IMR-90 (cell line): Measurements from ENCODE around the gene CTDSP2. TPM values are rescaled to one million over a fixed set of nuclear protein-coding genes. Genes with fewer than 3 reads are reported as not detected.

Source experiments
- ATAC-seq: fragments of 200-7000 bp; cut with Tn5 transposase; 2 replicates; pipeline ENCODE4 v1.9.1; 2020; ENCODE audit warnings: low read depth, mild to moderate bottlenecking, moderate library complexity
- BruUV-seq: library from RNA; stranded (reverse); fragments of 400-500 nt; replicated peaks from 2 replicates; lab custom pipeline; 2021; lab: Mats Ljungman, UMichigan
- CTCF ChIA-PET: fragments of 300-600 bp; formaldehyde crosslinking; extraction: SDS; loops from one replicate; lab custom pipeline; 2021; ENCODE audit warnings: antibody characterized with exemption; lab: Yijun Ruan, JAX
- POLR2A ChIA-PET: fragments of 300-600 bp; sonication (Branson Sonifier 250); formaldehyde crosslinking; loops from one replicate; lab custom pipeline; 2022; ENCODE audit warnings: antibody characterized with exemption; ENCODE audit not compliant: unreplicated experiment; lab: Charles Lee
- DNase-seq: peaks from one replicate; pipeline ENCODE4 v3.0.0; 2013
- H2AFZ ChIP-seq: replicated peaks from 2 replicates; pipeline ENCODE3; 2013; ENCODE audit warnings: low read length, mild to moderate bottlenecking; ENCODE audit not compliant: poor library complexity
- H2AK5ac ChIP-seq: 2 replicates; pipeline ENCODE4 v1.6.1; 2013; ENCODE audit warnings: low read depth, low read length, inconsistent platforms
- H2AK9ac ChIP-seq: replicated peaks from 2 replicates; pipeline ENCODE3; 2013; ENCODE audit warnings: mild to moderate bottlenecking, low read depth, low read length, moderate library complexity; ENCODE audit not compliant: poor library complexity
- H2BK120ac ChIP-seq: 2 replicates; pipeline ENCODE4 v1.6.1; 2013; ENCODE audit warnings: low read depth, low read length, inconsistent platforms
- H2BK15ac ChIP-seq: 3 replicates; pipeline ENCODE4 v1.6.1; 2013; ENCODE audit warnings: low read depth, low read length, inconsistent platforms
- H2BK20ac ChIP-seq: 2 replicates; pipeline ENCODE4 v1.6.1; 2013; ENCODE audit warnings: low read depth, mild to moderate bottlenecking, inconsistent platforms, low read length, moderate library complexity
- H2BK5ac ChIP-seq: 2 replicates; pipeline ENCODE4 v1.6.1; 2013; ENCODE audit warnings: mild to moderate bottlenecking, low read depth, low read length, inconsistent platforms; ENCODE audit not compliant: poor library complexity, severe bottlenecking
- H3K14ac ChIP-seq: replicated peaks from 2 replicates; pipeline ENCODE4 v1.6.1; 2013; ENCODE audit warnings: low read depth, low read length, inconsistent platforms
- H3K18ac ChIP-seq: 2 replicates; pipeline ENCODE4 v1.6.1; 2013; ENCODE audit warnings: low read depth, low read length, control low read depth
- H3K23ac ChIP-seq: 2 replicates; pipeline ENCODE4 v1.6.1; 2013; ENCODE audit warnings: low read depth, low read length, inconsistent platforms
- H3K27ac ChIP-seq: 2 replicates; pipeline ENCODE4 v1.5.1; 2013; ENCODE audit warnings: mild to moderate bottlenecking, control low read depth, low read length; ENCODE audit not compliant: insufficient read depth
- H3K27me3 ChIP-seq: 2 replicates; pipeline ENCODE4 v1.6.1; 2013; ENCODE audit warnings: low read length; ENCODE audit not compliant: control insufficient read depth, insufficient read depth
- H3K36me3 ChIP-seq: 2 replicates; pipeline ENCODE4 v1.6.1; 2013; ENCODE audit warnings: low read length, mixed read lengths; ENCODE audit not compliant: control insufficient read depth, insufficient read depth
- H3K4ac ChIP-seq: 2 replicates; pipeline ENCODE4 v1.6.1; 2013; ENCODE audit warnings: low read depth, low read length, inconsistent platforms
- H3K4me1 ChIP-seq: 2 replicates; pipeline ENCODE4 v1.6.1; 2013; ENCODE audit warnings: low read length, mixed read lengths; ENCODE audit not compliant: control insufficient read depth, insufficient read depth
- H3K4me2 ChIP-seq: 2 replicates; pipeline ENCODE4 v1.6.1; 2013; ENCODE audit warnings: low read depth, mild to moderate bottlenecking, control low read depth, low read length, moderate library complexity
- H3K4me3 ChIP-seq: 2 replicates; pipeline ENCODE4 v1.5.1; 2013; ENCODE audit warnings: low read depth, mild to moderate bottlenecking, control low read depth, low read length, moderate library complexity; ENCODE audit not compliant: insufficient read depth
- H3K56ac ChIP-seq: 2 replicates; pipeline ENCODE4 v1.6.1; 2013; ENCODE audit warnings: low read length, inconsistent platforms; ENCODE audit not compliant: insufficient read depth; ENCODE audit errors: extremely low read depth
- H3K79me1 ChIP-seq, 2 experiments: 2 replicates each; pipeline ENCODE4 v1.6.1; 2013; ENCODE audit warnings: low read length in 2 of 2, inconsistent platforms in 1 of 2, low read depth in 1 of 2
- H3K9ac ChIP-seq: 2 replicates; pipeline ENCODE4 v1.6.1; 2013; ENCODE audit warnings: low read depth, low read length, control low read depth
- H3K9me1 ChIP-seq: 2 replicates; pipeline ENCODE4 v1.6.1; 2013; ENCODE audit warnings: low read length, inconsistent platforms; ENCODE audit not compliant: insufficient read depth
- H3K9me3 ChIP-seq: 2 replicates; pipeline ENCODE4 v1.6.1; 2013; ENCODE audit warnings: low read length; ENCODE audit not compliant: control insufficient read depth, insufficient read depth
- H4K20me1 ChIP-seq: 2 replicates; pipeline ENCODE4 v1.6.1; 2013; ENCODE audit warnings: low read length, inconsistent platforms; ENCODE audit not compliant: insufficient read depth
- H4K5ac ChIP-seq: 2 replicates; pipeline ENCODE4 v1.6.1; 2013; ENCODE audit warnings: mild to moderate bottlenecking, low read depth, low read length, control low read depth
- H4K8ac ChIP-seq, 2 experiments: 2 replicates each; pipeline ENCODE4 v1.6.1; 2013; ENCODE audit warnings: low read depth in 2 of 2, low read length in 2 of 2, control low read depth in 1 of 2, inconsistent platforms in 1 of 2
- H4K91ac ChIP-seq: 2 replicates; pipeline ENCODE4 v1.6.1; 2013; ENCODE audit warnings: low read depth, low read length, inconsistent platforms; ENCODE audit not compliant: insufficient read depth
- BHLHE40 ChIP-seq: fragments of 150-350 bp; IDR thresholded peaks from 2 replicates; pipeline ENCODE4 v1.6.1; 2016; ENCODE audit warnings: mild to moderate bottlenecking, low read depth, low read length
- CTCF ChIP-seq: conservative IDR thresholded peaks from 2 replicates; pipeline ENCODE4 v1.5.1; 2012; ENCODE audit warnings: mild to moderate bottlenecking, low read depth, low read length, improper control_type of control experiment
- FOS ChIP-seq: fragments of 150-350 bp; IDR thresholded peaks from 2 replicates; pipeline ENCODE4 v1.6.1; 2016; ENCODE audit warnings: low read depth, low read length
- MXI1 ChIP-seq: IDR thresholded peaks from 2 replicates; pipeline ENCODE4 v1.6.1; 2012; ENCODE audit warnings: low read depth, mild to moderate bottlenecking, low read length, moderate library complexity, borderline replicate concordance
- RAD21 ChIP-seq: IDR thresholded peaks from 2 replicates; pipeline ENCODE4 v1.6.1; 2012; ENCODE audit warnings: low read length, improper control_type of control experiment
- RFX5 ChIP-seq: IDR thresholded peaks from 2 replicates; pipeline ENCODE4 v1.8.0; 2012; ENCODE audit warnings: low read depth, mild to moderate bottlenecking, low read length, moderate library complexity
- SMC3 ChIP-seq: fragments of 150-350 bp; IDR thresholded peaks from 2 replicates; pipeline ENCODE4 v1.6.1; 2016; ENCODE audit warnings: low read depth, mild to moderate bottlenecking, antibody characterized with exemption, low read length, moderate library complexity
- WGBS, 2 experiments: methylation state at CpG; one replicate each; pipeline versions ENCODE4 v1.1.5 to v1.1.7; 2013; ENCODE audit warnings: missing lambda C conversion rate in 2 of 2; ENCODE audit not compliant: insufficient read length in 1 of 2; ENCODE audit errors: extremely low coverage in 2 of 2; 5-methylcytosine and 5-hydroxymethylcytosine counted together
- dilution Hi-C: fragments of 300-500 bp; cut with HindIII; formaldehyde crosslinking; loops from one replicate; pipeline ENCODE4 v1.14.3; 2018; ENCODE audit warnings: low sequenced_read_pairs; ENCODE audit not compliant: unreplicated experiment
- in situ Hi-C: fragments of 300-500 bp; cut with MboI; formaldehyde crosslinking; loops from 3 replicates; pipeline ENCODE4 v1.14.3; 2019; ENCODE audit warnings: low sequenced_read_pairs, inconsistent platforms, mixed read lengths
- intact Hi-C: fragments of 100-400 bp; cut with micrococcal nuclease; formaldehyde crosslinking; loops from 2 replicates; pipeline ENCODE4 v1.10.0; 2022
- polyA plus RNA-seq, 3 experiments: library from polyadenylated mRNA; depleted of rRNA; stranded (reverse); fragments of >200 nt; gene quantifications; 2 replicates each; pipeline ENCODE4 v1.2.3, GENCODE V29; 2012; ENCODE audit warnings: low replicate concordance in 1 of 3
- total RNA-seq: library from RNA; depleted of rRNA; stranded (reverse); fragments of >200 nt; gene quantifications from 2 replicates; pipeline ENCODE4 v1.2.3, GENCODE V29; 2012

The CTDSP2 gene
- total and polyA plus RNA-seq, 2 of the 4 experiments (the other 2 are of a cell fraction), result 114 to 156 TPM

GRCh38 chr12:57776247-57776587, 70.3 kb downstream of the CTDSP2 start:
- Histone ChIP-seq H3K14ac (no peak overlapping the region), H3K36me3 (peaks cover 6% of the 10 kb centered on the region), H3K18ac (no peak overlapping the region), H3K23ac (no peak overlapping the region), H3K56ac (no peak overlapping the region), H3K4me2 (no peak overlapping the region), H3K9me1 (peaks cover 5% of the 10 kb centered on the region; the same call in 1 of the 2 replicates), H4K20me1 (no peaks in the 10 kb centered on the region), H2BK20ac (no peak overlapping the region), H3K4me1 (0 out of 2 replicates have a peak, but pooled peaks cover 2% of the 10 kb centered on the region), H3K27ac (no peak overlapping the region), H4K91ac (no peak overlapping the region), H3K79me1 (peaks cover 10 to 23% of the 10 kb centered on the region in 2 experiments; a peak in 3 of 4 replicates), H2BK15ac (no peak overlapping the region), H3K9me3 (no peaks in the 10 kb centered on the region), H2BK5ac (no peak overlapping the region), H3K27me3 (no peaks in the 10 kb centered on the region), H3K9ac (no peak overlapping the region), H2BK120ac (no peak overlapping the region), H3K4me3 (no peak overlapping the region), H2AK9ac (no peak overlapping the region), H4K8ac (no peak overlapping the region), H4K5ac (no peak overlapping the region), H2AFZ (no peak overlapping the region), H3K4ac (no peak overlapping the region), H2AK5ac (no peak overlapping the region)
- no TSS peak for BruUV-seq
- in situ Hi-C loops, result no loop called here
- no peak for TF ChIP-seq RAD21
- TF ChIP-seq MXI1, result no peak
- no peak for TF ChIP-seq FOS
- no peak for TF ChIP-seq CTCF
- TF ChIP-seq RFX5, result no peak
- no peak for TF ChIP-seq SMC3
- TF ChIP-seq BHLHE40, result no peak
- whole genome bisulfite sequencing, 2 experiments, result no CpG with 5 or more reads among the region's 2 CpGs
- ChIA-PET POLR2A (no interaction called here), CTCF (no interaction called here)
- ATAC-seq, result no peak
- DNase-seq, result no peak
- dilution Hi-C loops, result no loop called here
- intact Hi-C loops, result no loop called here
